Bronchial epithelial cell (primary cell): ENCODE results near the gene PRR7. TPM values are rescaled to one million over a fixed set of nuclear protein-coding genes. Genes with fewer than 3 reads are reported as not detected.

Source experiments
- DNase-seq: peaks from one replicate; pipeline ENCODE4 v3.0.0-alpha.2; 2010; ENCODE audit warnings: low read depth
- FAIRE-seq: peaks from 2 replicates; lab custom pipeline; 2011; peaks lifted over from hg19 to GRCh38; lab: Jason Lieb, UNC
- H3K27me3 ChIP-seq: 2 replicates; pipeline ENCODE4 v1.5.1; 2011; ENCODE audit warnings: low read length; ENCODE audit not compliant: control insufficient read depth, insufficient read depth
- H3K36me3 ChIP-seq: 2 replicates; pipeline ENCODE4 v1.5.1; 2011; ENCODE audit warnings: low read length; ENCODE audit not compliant: control insufficient read depth, insufficient read depth
- H3K4me3 ChIP-seq: 2 replicates; pipeline ENCODE4 v1.5.1; 2011; ENCODE audit warnings: mild to moderate bottlenecking, low read depth, low read length, control low read depth
- CTCF ChIP-seq: IDR thresholded peaks from 2 replicates; pipeline ENCODE4 v1.5.1; 2011; ENCODE audit warnings: mild to moderate bottlenecking, moderate library complexity, low read length, control low read depth, inconsistent platforms; ENCODE audit not compliant: insufficient read depth, severe bottlenecking
- total RNA-seq: library from RNA; depleted of rRNA; stranded (reverse); fragments of >200 nt; gene quantifications from 2 replicates; pipeline ENCODE4 v1.2.1, GENCODE V29; 2014

The PRR7 gene
- total RNA-seq, 1 donor from 2014 or later = 5.0 TPM

- FAIRE-seq (no peak), DNase-seq (no peak)
- no peak for TF ChIP-seq CTCF
- H3K4me3 ChIP-seq = no peak overlapping the region
- peaks cover 55% of the 10 kb centered on the region for H3K36me3 ChIP-seq
- no peaks in the 10 kb centered on the region for H3K27me3 ChIP-seq
Measured at GRCh38 chr5:177491983-177492746, 45.6 kb downstream of the PRR7 start.

- FAIRE-seq = no peak
- no peak for TF ChIP-seq CTCF
- Histone ChIP-seq H3K4me3 (no peak overlapping the region), H3K27me3 (no peaks in the 10 kb centered on the region), H3K36me3 (peaks cover 48% of the 10 kb centered on the region)
- DNase-seq = no peak
Measured at GRCh38 chr5:177492841-177493240, 46.2 kb downstream of the PRR7 start.

DNA sequence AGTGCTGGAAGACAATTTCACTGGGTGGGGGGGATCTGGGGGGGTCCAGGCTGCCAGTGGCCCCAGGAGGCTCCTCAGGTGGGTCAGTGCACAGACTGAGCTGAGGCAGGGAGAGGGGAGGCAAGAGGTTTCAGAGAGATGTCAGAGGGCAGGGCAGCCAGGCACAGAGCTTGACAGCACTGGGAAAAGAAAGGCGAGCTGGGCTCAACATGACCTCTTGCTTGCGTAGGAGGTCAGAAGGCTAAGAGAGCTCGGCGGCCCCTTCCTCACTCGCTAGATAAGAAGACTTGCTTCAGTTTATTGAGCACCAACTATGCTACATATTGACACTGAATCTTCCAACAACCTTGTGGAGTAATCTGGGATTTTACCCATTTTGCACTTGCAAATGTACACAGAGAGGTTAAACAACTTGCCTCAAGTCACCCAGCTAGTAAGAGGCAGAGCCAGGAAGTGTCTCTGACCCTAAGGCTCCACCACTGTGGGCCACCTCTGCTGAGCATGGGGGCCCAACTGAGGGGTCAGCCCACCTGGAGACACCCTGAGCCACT lies 47.3 kb downstream of the PRR7 start:
- H3K36me3 ChIP-seq = peaks cover 43% of the 10 kb centered on the region
- no peak overlapping the region for H3K4me3 ChIP-seq
- FAIRE-seq (no peak), DNase-seq (no peak)
- no peaks in the 10 kb centered on the region for H3K27me3 ChIP-seq
- no peak for TF ChIP-seq CTCF

- FAIRE-seq = no peak
- peak; percentile 32 for TF ChIP-seq CTCF
- DNase-seq = peak; percentile 80
- Histone ChIP-seq H3K36me3 (peaks cover 36% of the 10 kb centered on the region), H3K27me3 (no peaks in the 10 kb centered on the region), H3K4me3 (no peak overlapping the region)
Measured at GRCh38 chr5:177494346-177495195, 48.0 kb downstream of the PRR7 start.

DNA sequence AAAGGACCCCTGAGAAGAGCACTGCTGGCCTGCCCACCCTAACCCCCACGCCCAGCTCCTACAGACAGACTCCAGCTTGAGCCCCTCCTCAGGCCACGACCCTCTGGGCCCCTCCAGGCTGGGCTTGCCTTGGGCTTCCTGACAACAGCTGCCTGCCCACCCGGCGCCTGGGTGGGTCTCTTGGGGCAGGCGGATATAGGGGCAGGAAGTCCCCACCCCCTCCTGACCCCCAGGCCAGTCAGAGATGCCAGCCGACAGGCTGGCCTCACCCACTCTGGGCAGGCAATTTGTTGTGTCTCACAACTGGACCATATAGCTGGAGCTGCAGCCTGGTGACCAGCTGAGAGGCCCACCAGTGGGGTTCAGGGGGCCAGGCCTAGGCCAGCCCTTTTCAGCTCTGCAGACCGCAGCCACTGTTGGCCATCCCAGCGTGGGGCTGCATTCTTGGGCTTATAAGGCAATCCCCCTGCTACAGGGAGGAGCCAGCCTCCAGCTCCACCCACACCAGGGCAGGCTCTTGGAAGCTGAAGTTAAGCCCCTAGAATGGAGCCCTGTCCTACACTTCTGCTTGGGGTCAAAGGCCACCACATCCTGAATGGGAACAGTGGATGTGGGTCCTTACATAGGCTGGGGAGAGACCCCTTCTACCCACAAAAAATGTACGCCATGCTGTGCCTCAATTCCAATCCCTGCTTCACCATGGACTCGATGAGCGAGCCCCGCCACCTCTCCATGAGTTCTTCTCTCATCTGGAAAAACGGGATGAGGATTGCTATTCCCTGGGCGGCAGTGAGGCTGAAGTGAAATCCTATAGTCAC lies 48.8 kb downstream of the PRR7 start:
- TF ChIP-seq CTCF = no peak
- Histone ChIP-seq H3K27me3 (no peaks in the 10 kb centered on the region), H3K36me3 (peaks cover 29% of the 10 kb centered on the region), H3K4me3 (no peak overlapping the region)
- DNase-seq (peak; percentile 42), FAIRE-seq (no peak)
